ENCODE data around the gene CD163.

GRCh38 chr12:7439579-7440505 is 63.7 kb downstream of the CD163 start:
- TF ChIP-seq CTCF (conservative IDR thresholded peaks at IDR 0.05) (0 out of 2 replicates have a peak, but pooled peaks have one; percentile 9), EZH2 (IDR thresholded peaks at IDR 0.05; ENCODE audit: low read depth) (no peak)

Data from PC-9 (cell line).